Right lung (tissue), 5 donors: Measurements from ENCODE around the gene RBM4. TPM values are rescaled to one million over a fixed set of nuclear protein-coding genes. Genes with fewer than 3 reads are reported as not detected.
"Not testable (repeated sequence)": the region's sequence is repeated elsewhere in the genome, so short reads cannot be mapped to it uniquely, and the experiment has no call there.

Experiments used
- DNase-seq, 2 donors: peaks; one replicate each; pipeline ENCODE4 v3.0.0-alpha.2; 2013
- polyA plus RNA-seq, 5 donors: library from polyadenylated mRNA; unstranded; fragments of 120-200 nt; gene quantifications; one replicate each; pipeline versions ENCODE4 v1.2.1 to v1.2.3, GENCODE V29; 2013; ENCODE audit warnings: inconsistent platforms in 1 of 5, low replicate concordance in 1 of 5; ENCODE audit not compliant: insufficient read length in 5 of 5, insufficient read depth in 1 of 5

RBM4 gene
- polyA plus RNA-seq, 5 donors = 222 to 239 (median 232) TPM

GRCh38 chr11:66609721-66610617 lies 28.5 kb upstream of the RBM4 start:
- no peak for DNase-seq

GRCh38 chr11:66612458-66612857 lies 26.0 kb upstream of the RBM4 start:
- DNase-seq = no peak

GRCh38 chr11:66614073-66614472 lies 24.4 kb upstream of the RBM4 start:
- DNase-seq = no peak

GRCh38 chr11:66616379-66617154 lies 21.9 kb upstream of the RBM4 start, which contains the start of gene RBM14:
RBM14 (plus strand) TSS chr11:66616630; CDS start chr11:66616721, 91 bp downstream.
- peak; percentile 99 for DNase-seq

GRCh38 chr11:66617155-66617834 lies 21.2 kb upstream of the RBM4 start:
- no peak for DNase-seq

- no peak for DNase-seq
These were observed 19.4 kb upstream of the RBM4 start for GRCh38 chr11:66619080-66619554.

GRCh38 chr11:66624450-66624849 lies 14.1 kb upstream of the RBM4 start:
- DNase-seq = no peak

- no peak for DNase-seq
These were observed 13.3 kb upstream of the RBM4 start for GRCh38 chr11:66625041-66625751.

- no peak for DNase-seq
These were observed 12.8 kb upstream of the RBM4 start for GRCh38 chr11:66625752-66626149.

- no peak for DNase-seq
These were observed 12.1 kb upstream of the RBM4 start for GRCh38 chr11:66626382-66626781.

- DNase-seq = no peak
These were observed 11.6 kb upstream of the RBM4 start for GRCh38 chr11:66626926-66627325.

- DNase-seq = no peak
These were observed 10.4 kb upstream of the RBM4 start for GRCh38 chr11:66628061-66628603.

- DNase-seq = no peak
These were observed 9.1 kb upstream of the RBM4 start for GRCh38 chr11:66629356-66629755.

- no peak for DNase-seq
These were observed 6.6 kb upstream of the RBM4 start for GRCh38 chr11:66631883-66632282.

GRCh38 chr11:66632952-66633351 lies 5.6 kb upstream of the RBM4 start:
- DNase-seq = no peak

- no peak for DNase-seq
These were observed 2.1 kb upstream of the RBM4 start for GRCh38 chr11:66636411-66636810.

- DNase-seq = no peak
These were observed 836 bp upstream of the RBM4 start for GRCh38 chr11:66637557-66638176.

- DNase-seq = peak; percentile 38 to 49
These were observed 737 bp downstream of the RBM4 start for GRCh38 chr11:66639066-66639813.

- not testable (repeated sequence) for DNase-seq
These were observed 1.4 kb downstream of the RBM4 start for GRCh38 chr11:66639814-66640340.

- DNase-seq = no peak
These were observed 3.3 kb downstream of the RBM4 start for GRCh38 chr11:66641834-66642233.
